Measurements from ENCODE around the gene CAPS2.

GRCh38 chr12:75291014-75291413, 39.1 kb downstream of the CAPS2 start:
- TF ChIP-seq CREB1 (IDR thresholded peaks at IDR 0.05; ENCODE audit: low read depth) (no peak), TAF1 (IDR thresholded peaks at IDR 0.05; ENCODE audit: low read depth) (no peak)
- TF ChIP-seq, protein P1, sequence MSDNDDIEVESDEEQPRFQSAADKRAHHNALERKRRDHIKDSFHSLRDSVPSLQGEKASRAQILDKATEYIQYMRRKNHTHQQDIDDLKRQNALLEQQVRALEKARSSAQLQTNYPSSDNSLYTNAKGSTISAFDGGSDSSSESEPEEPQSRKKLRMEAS (IDR thresholded peaks at IDR 0.05), result no peak

Measured in Ishikawa (cell line).